Left ventricle myocardium inferior (tissue), 1 donor: Measurements from ENCODE around the gene TOMM20. TPM values are rescaled to one million over a fixed set of nuclear protein-coding genes. Genes with fewer than 3 reads are reported as not detected.
"Not testable (repeated sequence)": the region's sequence is repeated elsewhere in the genome, so short reads cannot be mapped to it uniquely, and the experiment has no call there.

ENCODE experiments used
- DNase-seq: peaks from one replicate; pipeline ENCODE4 v3.0.0-alpha.2; 2020
- H3K27ac ChIP-seq: fragments of 200-600 bp; replicated peaks from 2 replicates; pipeline ENCODE4 v1.8.0; 2021
- H3K27me3 ChIP-seq: fragments of 200-600 bp; 2 replicates; pipeline ENCODE4 v1.8.0; 2021; ENCODE audit warnings: low read depth
- H3K36me3 ChIP-seq: fragments of 200-600 bp; 2 replicates; pipeline ENCODE4 v1.8.0; 2021
- H3K4me1 ChIP-seq: fragments of 200-600 bp; 2 replicates; pipeline ENCODE4 v1.8.0; 2021
- H3K4me3 ChIP-seq: fragments of 200-600 bp; 2 replicates; pipeline ENCODE4 v1.8.0; 2021; ENCODE audit warnings: mild to moderate bottlenecking, moderate library complexity
- H3K9me3 ChIP-seq: fragments of 200-600 bp; replicated peaks from 2 replicates; pipeline ENCODE4 v1.8.0; 2021
- CTCF ChIP-seq: fragments of 200-600 bp; IDR thresholded peaks from 2 replicates; pipeline ENCODE4 v1.8.0; 2021; ENCODE audit warnings: antibody characterized with exemption, mild to moderate bottlenecking, borderline replicate concordance
- intact Hi-C: fragments of 100-400 bp; cut with micrococcal nuclease; formaldehyde crosslinking; loops from one replicate; pipeline ENCODE4 v1.11.0; 2022
- total RNA-seq: library from RNA; stranded (reverse); fragmentation: NEBNext Ultra II Directional; extraction: Animal tissue kit (Norgen Biotek cat#: 25700); gene quantifications from one replicate; pipeline ENCODE4 v1.2.1, GENCODE V29; 2021
- donor health status: DM: no; HTN: yes; CAD: no; lungs with severe emphysema.

The TOMM20 gene
- total RNA-seq, 1 donor from 2014 or later = 84.1 TPM

DNA sequence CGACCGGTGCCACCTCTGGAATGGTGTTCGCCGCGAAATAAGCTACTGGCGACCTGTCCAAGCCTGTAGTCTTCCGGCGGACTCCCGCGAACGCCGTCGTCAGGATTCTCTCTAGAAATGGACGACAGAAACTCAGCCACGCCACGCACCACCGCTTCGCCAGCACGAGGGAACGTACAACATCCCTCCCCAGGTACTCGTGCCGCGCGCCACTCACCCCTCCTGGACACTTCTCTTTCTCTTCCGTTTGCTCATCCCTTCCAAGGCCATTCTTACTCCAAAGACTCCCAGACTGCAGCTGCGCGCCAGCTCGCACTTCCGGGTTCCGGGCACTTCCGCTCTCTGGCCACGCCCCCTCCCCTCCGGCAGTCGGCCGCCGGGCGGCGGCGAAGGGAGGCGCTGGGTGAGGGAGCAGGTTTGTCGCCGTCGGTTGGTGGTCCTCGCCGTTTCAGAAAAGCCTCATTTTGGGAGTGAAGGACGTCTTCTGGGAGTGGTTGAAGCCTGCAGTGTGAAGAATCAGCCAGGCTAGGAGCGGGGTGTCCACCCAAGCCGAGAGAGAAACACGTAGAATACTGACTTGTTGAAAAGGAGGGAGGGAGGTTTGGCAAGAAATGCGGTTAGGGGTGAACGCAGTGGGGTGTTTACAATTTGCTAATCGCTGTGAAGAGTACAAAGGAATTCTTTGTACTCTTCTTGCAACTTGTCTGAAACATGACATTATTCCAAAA lies 32.5 kb upstream of the TOMM20 start, which contains the start of gene RBM34:
Gene RBM34 (minus strand): TSS at position 294 of the 728 bp plus-strand sequence. CDS start 24 bp downstream, at position 270.
- H3K4me1 ChIP-seq = peaks cover 51% of the 10 kb centered on the region
- peaks cover 35% of the 10 kb centered on the region for H3K36me3 ChIP-seq
- H3K4me3 ChIP-seq = peak within 1 kb of the TSS; percentile 84
- peak within 1 kb of the TSS; percentile 92 for H3K27ac ChIP-seq
- peak; percentile 93 for DNase-seq
- intact Hi-C loops = no loop called here
- H3K27me3 ChIP-seq = no peaks in the 10 kb centered on the region
- peak; percentile 46 for TF ChIP-seq CTCF
- no peaks in the 10 kb centered on the region for H3K9me3 ChIP-seq

- Histone ChIP-seq H3K9me3 (no peaks in the 10 kb centered on the region), H3K4me3 (peak overlapping the region; percentile 84), H3K4me1 (peaks cover 51% of the 10 kb centered on the region), H3K36me3 (peaks cover 39% of the 10 kb centered on the region), H3K27me3 (no peaks in the 10 kb centered on the region), H3K27ac (peak overlapping the region; percentile 92)
- DNase-seq = no peak
- TF ChIP-seq CTCF = no peak
- intact Hi-C loops = no loop called here
These were observed 31.8 kb upstream of the TOMM20 start for GRCh38 chr1:235160383-235160956.

DNA sequence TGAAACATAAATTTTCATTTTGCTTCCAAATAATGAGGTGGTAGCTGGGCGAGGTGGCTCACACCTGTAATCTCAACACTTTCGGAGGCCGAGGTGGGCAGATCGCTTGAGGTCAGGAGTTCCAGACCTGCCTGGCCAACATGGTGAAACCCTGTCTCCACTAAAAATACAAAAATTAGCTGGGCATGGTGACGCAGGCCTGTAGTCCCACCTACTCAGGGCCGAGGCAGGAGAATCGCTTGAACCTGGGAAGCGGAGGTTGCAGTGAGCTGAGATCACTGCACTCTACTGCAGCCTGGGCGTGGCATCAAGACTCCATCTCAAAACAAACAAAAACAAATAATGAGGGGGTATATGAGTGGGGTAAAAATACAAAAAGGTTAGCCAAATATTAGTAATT lies 31.3 kb upstream of the TOMM20 start:
- H3K27ac ChIP-seq = peak overlapping the region; percentile 92
- intact Hi-C loops, H3K9me3 ChIP-seq, DNase-seq, H3K27me3 ChIP-seq: not testable (repeated sequence)
- peak overlapping the region; percentile 84 for H3K4me3 ChIP-seq
- H3K4me1 ChIP-seq = peaks cover 51% of the 10 kb centered on the region
- H3K36me3 ChIP-seq = peaks cover 44% of the 10 kb centered on the region

DNA sequence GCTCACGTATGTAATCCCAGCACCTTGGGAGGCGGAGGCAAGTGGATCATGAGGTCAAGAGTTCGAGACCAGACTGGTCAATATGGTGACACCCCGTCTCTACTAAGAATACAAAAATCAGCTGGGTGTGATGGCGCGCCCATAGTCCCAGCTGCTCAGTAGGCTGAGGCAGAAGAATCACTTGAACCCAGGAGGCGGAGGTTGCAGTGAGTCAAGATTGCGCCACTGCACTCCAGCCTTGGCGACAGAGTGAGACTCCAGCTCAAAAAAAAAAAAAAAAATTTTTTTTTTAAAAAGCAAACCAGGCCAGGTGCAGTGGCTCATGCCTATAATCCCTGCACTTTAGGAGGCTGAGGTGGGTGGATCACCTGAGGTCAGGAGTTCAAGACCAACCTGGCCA lies 30.6 kb upstream of the TOMM20 start:
- H3K27ac ChIP-seq, intact Hi-C loops, DNase-seq, H3K9me3 ChIP-seq, H3K27me3 ChIP-seq: not testable (repeated sequence)
- Histone ChIP-seq H3K4me3 (peak overlapping the region; percentile 84), H3K4me1 (peaks cover 51% of the 10 kb centered on the region), H3K36me3 (peaks cover 50% of the 10 kb centered on the region)

- peaks cover 56% of the 10 kb centered on the region for H3K36me3 ChIP-seq
- no peak overlapping the region for H3K27ac ChIP-seq
- no peak for DNase-seq
These were observed 30.0 kb upstream of the TOMM20 start for GRCh38 chr1:235158680-235159079.

GRCh38 chr1:235157150-235157549 lies 28.5 kb upstream of the TOMM20 start:
- H3K27ac ChIP-seq = no peak overlapping the region
- intact Hi-C loops = no loop called here
- TF ChIP-seq CTCF = no peak
- no peaks in the 10 kb centered on the region for H3K27me3 ChIP-seq
- no peak for DNase-seq
- H3K4me1 ChIP-seq = peaks cover 51% of the 10 kb centered on the region
- H3K4me3 ChIP-seq = no peak overlapping the region
- no peaks in the 10 kb centered on the region for H3K9me3 ChIP-seq
- H3K36me3 ChIP-seq = peaks cover 72% of the 10 kb centered on the region

More at GRCh38 chr1:235158680-235159079, 30.0 kb upstream of the TOMM20 start:
- Histone ChIP-seq H3K4me3 (no peak overlapping the region), H3K27me3 (no peaks in the 10 kb centered on the region), H3K9me3 (no peaks in the 10 kb centered on the region), H3K4me1 (peaks cover 51% of the 10 kb centered on the region)
- intact Hi-C loops = no loop called here
- no peak for TF ChIP-seq CTCF
